Liver (tissue), 3 donors: ENCODE measurements around the gene EML2.

Source experiments
- CTCF ChIP-seq: fragments of 150-350 bp; IDR thresholded peaks from 2 replicates; pipeline ENCODE4 v1.5.1; 2017; ENCODE audit warnings: improper control_type of control experiment, low read depth, low read length; ENCODE audit not compliant: missing input control
- JUND ChIP-seq, 2 donors: IDR thresholded peaks; 2 replicates each; pipeline ENCODE4 v1.6.1; 2016; ENCODE audit warnings: antibody characterized with exemption in 2 of 2
- TF ChIP-seq, protein P1 (sequence below): IDR thresholded peaks from 2 replicates; pipeline ENCODE4 v1.6.1; 2016; ENCODE audit warnings: antibody characterized with exemption
- donor health status: healthy.
- donor health status: healthy.

GRCh38 chr19:45630463-45630862, 8.7 kb downstream of the EML2 start:
- TF ChIP-seq CTCF (no peak), JUND (IDR thresholded peaks at IDR 0.05) (no peak)
- TF ChIP-seq, protein P1, sequence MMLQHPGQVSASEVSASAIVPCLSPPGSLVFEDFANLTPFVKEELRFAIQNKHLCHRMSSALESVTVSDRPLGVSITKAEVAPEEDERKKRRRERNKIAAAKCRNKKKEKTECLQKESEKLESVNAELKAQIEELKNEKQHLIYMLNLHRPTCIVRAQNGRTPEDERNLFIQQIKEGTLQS, result no peak
